ENCODE results near the gene GMPR.
"Not testable (repeated sequence)": the region's sequence is repeated elsewhere in the genome, so short reads cannot be mapped to it uniquely, and the experiment has no call there.

The GMPR gene

DNA sequence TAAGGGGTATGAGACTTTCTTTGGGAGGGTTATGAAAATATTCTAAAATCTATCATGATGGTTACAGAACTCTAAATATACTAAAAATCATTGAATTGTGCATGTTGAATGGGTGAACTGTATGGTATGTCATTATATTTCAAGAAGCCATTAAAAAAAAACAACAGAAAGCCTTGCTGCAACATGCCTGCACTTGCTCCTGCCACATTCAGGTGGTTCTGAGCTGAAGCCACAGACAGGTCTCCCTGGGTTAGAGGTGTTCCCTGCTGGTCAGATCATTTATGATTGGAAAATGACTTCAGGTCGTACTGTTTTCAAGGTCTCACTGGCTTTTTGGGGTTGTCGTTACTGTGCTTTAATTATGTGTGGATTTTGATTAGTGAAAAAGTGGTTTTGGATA lies 13.3 kb downstream of the GMPR start:
- no peak for DNase-seq

GRCh38 chr6:16252686-16253299 lies 14.4 kb downstream of the GMPR start:
- DNase-seq, result no peak

DNA sequence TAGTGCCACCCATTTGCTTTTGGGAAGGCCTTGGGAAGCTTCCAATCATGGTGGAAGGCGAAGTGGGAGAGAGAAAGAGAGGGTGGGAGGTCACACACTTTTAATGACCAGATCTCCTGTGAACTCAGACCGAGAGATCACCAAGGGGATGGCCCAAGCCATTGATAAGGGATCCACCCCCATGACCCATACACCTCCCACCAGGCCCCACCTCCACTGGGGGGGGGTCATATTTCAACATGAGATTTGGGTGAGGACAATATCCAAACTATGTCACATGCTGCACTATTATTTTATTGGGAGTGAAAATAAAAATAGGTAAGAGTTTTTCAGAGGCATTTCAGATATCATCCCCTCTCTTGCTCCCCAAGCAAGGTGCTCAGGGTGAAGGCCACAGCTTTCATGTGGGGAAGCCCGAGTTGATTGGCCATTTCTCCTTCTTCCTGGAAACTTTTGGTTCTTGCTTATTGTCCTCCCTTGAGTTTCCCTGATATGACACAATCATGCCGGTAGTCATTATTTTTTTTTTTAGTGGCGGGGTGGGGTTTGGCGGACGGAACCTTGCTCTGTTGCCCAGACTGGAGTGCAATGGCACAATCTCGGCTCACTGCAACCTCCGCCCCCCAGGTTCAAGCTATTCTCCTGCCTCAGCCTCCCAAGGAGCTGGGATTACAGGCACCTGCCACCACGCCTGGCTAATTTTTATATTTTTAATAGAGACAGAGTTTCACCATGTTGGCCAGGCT lies 15.2 kb downstream of the GMPR start:
- no peak for DNase-seq

- no peak for DNase-seq
Observed at GRCh38 chr6:16254535-16254934, 16.1 kb downstream of the GMPR start.

DNA sequence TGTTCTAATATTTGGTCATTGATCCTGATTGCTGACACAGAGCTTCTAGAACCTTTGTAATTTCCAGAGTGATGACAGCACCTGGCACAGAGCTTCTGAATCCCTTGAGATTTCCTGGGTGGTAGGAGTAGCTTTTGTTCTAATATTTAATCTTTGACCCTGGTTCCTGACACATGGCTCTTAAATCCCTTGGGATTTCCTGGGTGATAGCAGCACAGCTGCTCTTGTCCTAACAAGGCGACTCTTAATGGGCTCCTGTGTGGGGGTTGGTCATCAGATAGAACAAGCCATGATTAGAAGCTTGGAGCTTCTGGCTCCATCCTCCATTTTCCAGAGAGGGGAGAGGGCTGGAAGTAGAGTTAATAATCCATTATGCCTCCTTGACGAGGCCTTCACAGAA lies 18.4 kb downstream of the GMPR start:
- DNase-seq, result no peak

DNA sequence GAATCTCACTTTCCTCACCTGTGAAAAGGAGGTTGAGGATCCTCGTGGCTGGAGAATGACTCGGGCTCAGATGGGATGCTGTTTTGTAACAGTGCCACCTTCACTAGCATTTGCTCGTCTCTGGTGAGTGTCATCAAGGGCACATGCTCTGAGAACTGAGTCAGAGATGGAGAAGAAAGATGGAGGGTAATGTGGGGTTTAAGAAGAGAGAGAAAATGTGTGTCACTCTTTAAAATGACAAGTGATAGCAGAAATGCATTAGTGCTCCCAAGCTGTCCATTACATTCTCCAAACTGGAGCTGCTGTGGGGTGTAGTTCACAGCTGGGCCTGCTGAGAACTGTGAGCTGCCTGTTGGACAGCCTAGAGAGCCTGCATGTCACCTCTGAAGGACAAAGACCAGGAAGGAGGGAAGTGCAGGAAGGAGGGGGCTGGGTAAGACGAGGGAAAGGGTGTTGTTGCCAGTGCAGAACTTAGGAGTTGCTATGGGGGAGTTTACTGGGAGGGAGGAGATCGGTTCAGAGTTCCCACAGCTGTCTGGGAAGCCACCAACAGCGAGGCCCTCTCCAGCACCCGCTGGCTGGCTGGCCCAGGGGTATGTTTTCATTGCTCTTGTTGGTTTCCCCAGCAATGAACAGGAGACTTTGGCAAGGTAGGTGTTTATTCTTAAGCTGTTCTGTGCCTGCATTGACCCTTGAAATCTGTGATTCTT lies 19.8 kb downstream of the GMPR start:
- DNase-seq, result no peak

- no peak for DNase-seq
Observed at GRCh38 chr6:16258709-16259075, 20.3 kb downstream of the GMPR start.

GRCh38 chr6:16259604-16260003 lies 21.2 kb downstream of the GMPR start:
- DNase-seq, result not testable (repeated sequence)

GRCh38 chr6:16260602-16261001 lies 22.2 kb downstream of the GMPR start:
- not testable (repeated sequence) for DNase-seq

DNA sequence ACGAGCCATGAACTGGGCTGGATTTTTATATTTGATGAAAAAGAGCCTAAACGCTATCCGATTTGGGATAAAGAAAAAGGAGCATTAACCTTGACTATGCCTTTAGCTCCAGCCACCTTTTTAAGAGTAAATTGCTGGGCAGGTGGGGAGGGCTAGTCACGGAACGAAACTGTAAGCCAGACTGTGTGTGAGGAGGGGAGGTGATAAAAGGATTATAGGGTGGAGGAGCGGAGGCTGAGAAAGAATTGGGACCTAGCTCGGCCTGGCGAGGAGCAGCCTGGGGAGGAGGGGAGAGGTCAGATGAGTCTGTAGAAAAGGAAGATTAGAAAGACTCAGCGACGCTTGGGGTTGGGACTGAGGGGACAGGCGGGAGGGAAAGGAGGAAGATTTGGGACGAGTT lies 24.4 kb downstream of the GMPR start:
- DNase-seq, result not testable (repeated sequence)

- DNase-seq, result not testable (repeated sequence)
Observed at GRCh38 chr6:16263464-16264099, 25.2 kb downstream of the GMPR start.

- DNase-seq, result no peak
Observed at GRCh38 chr6:16264785-16265184, 26.4 kb downstream of the GMPR start.

DNA sequence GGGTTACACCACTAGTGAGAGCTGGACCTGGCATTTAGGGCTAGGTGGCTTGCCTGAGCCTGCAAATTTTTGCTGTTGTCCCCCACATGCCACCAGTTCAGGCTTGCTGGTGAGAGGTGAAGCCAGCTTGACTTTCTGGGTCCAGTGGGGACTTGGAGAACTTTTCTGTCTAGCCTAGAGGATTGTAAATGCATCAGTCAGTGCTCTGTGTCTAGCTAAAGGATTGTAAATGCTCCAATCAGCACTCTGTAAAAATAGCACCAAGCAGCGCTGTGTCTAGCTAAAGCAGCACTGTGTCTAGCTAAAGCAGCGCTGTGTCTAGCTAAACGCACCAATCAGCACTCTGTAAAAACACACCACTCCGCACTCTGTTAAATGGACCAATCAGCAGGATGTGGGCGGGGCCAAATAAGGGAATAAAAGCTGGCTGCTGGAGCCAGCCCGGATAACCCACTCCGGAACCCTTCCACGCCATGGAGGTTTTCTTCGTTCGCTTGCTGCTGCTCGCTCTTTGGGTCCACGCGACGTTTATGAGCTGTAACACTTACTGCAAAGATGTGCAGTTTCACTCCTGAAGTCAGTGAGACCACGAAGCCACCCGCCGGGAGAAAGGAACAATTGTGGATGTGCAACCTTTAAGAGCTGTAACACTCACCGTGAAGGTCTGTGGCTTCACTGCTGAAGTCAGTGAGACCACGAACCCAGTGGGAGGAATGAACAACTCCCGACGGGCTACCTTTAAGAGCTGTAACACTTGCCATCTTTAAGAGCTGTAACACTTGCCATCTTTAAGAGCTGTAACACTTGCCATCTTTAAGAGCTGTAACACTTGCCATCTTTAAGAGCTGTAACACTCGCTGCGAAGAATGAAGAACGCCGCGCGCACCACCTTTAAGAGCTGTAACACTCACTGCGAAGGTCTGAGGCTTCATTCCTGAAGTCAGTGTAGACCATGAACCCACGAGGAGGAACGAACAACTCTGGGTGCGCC lies 27.3 kb downstream of the GMPR start:
- no peak for DNase-seq

DNA sequence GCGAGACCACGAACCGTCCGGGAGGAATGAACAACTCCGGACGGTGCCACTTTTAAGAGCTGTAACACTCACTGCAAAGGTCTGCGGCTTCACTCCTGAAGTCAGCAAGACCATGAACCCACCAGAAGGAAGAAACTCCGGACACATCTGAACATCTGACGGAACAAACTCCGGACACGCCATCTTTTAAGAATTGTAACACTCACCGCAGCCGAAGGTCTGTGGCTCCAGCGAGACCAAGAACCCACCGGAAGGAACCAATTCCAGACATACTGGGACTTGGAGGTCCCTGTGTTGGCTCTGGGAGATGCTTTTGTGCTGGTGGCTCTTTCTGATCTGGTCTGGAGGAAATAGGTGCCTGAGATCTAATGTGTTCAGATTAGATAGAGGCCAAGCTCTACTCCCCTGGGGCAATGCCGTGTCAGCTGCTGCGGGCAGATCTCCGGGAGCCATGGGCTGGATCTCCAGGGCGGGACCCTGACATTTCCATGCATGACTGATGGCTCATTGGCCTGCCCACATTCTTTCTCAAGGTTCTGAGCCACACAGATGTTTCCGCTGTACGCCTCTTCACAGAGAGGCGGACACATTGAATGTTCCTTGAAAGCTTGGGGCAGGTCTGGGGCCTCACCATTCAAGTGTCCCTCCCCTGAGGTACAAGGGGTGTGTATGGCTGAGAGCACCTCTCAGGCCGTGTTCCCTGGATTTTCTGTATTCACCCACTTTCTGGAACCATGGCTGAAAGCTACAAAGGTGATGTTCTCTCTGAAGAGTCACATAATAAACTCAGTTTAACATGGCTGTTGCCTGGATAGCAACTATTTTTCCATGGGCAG lies 29.3 kb downstream of the GMPR start:
- no peak for DNase-seq

GRCh38 chr6:16269442-16270070 lies 31.2 kb downstream of the GMPR start:
- not testable (repeated sequence) for DNase-seq

DNA sequence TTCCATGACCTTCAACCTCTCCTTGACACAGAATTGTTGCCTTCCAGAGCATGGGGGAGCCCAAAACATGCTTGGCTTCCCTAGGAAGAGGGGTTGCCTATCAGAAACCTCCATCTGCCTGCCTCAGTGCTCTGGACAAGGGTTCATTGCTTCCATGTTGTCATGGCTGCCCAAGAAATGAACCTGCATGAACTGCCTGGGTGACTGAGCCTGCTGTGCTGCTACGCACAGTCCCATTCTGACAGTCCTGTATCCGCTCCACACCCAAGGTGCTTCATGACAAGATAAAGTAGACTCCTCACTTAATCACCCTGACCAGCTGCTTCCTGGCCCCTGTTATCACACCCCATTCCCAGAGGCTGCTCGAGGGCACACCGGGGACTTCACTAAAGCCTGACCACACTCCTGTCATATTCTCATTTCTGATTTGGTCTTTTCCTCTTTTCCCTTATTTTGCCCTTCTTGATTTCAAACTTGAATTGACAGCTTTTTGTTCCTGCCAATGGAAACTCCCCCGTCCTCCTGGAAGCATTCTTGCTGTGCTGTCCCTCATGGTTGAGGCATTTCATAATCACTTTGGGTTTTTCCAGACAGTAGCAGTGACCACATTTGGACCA lies 31.9 kb downstream of the GMPR start:
- no peak for DNase-seq

DNA sequence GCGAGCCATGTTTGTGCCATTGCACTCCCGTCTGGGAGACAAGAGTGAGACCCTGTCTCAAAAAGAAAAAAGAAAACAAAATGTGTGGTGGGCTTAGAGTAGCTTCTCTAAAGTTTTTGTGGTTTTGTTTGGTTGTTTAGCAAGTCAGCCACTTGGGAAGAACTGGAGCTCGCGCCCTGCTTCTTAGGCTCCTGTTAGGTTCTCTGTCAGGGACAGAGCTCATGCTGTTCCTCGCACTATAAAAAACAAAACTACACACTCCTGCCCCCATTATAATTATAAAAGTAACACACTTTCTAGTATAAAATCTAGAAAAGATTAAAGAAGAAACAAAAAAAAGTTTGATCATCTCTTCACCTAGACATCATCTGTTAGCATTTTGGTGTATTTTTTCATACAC lies 33.0 kb downstream of the GMPR start:
- DNase-seq, result no peak

DNA sequence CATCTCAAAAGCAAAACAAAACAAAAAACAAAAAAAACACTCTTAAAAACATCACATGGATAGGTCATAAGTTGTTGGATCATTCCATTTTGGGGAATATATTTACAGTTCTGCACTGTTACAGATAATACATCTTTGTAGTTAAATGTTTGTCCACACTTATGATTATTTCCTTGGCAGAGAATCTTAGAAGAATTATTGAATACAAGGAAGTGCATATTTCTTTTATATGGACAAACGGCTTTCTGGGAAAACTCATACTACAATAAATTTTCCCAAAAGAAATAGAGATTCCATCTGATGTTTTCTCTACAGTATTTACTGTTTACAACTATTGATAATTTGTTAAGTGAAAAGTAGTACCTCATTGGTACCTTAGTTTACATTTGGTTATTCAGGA lies 33.8 kb downstream of the GMPR start:
- no peak for DNase-seq

DNA sequence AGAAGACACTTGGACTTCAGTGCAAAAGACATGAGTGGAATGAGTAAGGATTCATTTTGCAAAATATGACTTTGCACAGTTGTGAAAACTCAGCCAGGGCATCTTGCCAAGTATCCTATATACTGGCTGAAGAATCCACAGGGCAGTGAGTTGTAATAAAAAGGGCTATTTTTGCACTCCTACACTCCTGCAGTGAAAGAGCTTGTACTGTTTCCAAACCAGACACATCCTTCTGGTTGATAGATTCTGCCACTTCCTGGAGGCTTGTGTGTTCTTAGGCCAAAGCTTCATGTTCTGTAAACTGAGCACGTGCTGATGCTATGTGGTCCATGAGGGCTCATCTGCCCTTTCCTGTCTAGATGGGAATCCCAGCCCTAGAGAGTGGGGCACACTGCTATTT lies 34.9 kb downstream of the GMPR start:
- no peak for DNase-seq

DNA sequence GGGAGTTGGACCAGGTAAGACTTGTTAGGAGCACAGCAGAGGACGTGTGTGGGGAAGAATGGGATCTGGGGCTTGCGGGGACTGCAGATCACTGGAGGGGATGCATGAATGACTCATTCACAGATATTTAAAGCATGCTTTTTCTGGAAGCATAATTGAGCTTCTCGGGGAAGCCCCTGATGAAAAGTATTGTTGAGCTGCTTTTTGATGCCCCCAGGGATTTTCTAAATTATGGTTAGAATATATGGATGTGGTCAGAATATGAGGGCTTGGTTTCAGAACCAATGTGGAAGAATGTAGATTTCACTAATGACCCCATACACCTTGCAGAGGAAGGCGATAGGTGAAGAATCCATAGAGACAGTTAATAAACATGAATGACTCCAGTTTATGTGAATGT lies 36.1 kb downstream of the GMPR start:
- DNase-seq, result no peak
